ENCODE data around the gene C1QL4. TPM values are rescaled to one million over a fixed set of nuclear protein-coding genes. Genes with fewer than 3 reads are reported as not detected.

Gene C1QL4
- total and polyA plus RNA-seq, 2 of the 8 experiments (the other 6 are each of a cell fraction or from before 2014, with no cell fraction given) = 0.28 to 0.63 TPM

- Histone ChIP-seq H3K36me3 (ENCODE audit: control insufficient read depth in 2 of 4, insufficient read depth in 4 of 4, low read length in 3 of 4) (no peaks in the 10 kb centered on the region; a peak in 1 of 8 replicates), H2BK12ac (ENCODE audit: low read depth, low read length) (no peak overlapping the region), H3K18ac (ENCODE audit: extremely low read depth, low read length) (no peak overlapping the region), H2BK120ac (replicated peaks; ENCODE audit: low read depth, low read length) (no peak overlapping the region), H3K79me1 (ENCODE audit: low read depth, low read length) (no peaks in the 10 kb centered on the region), H3K9ac (replicated peaks in 1 of 4; ENCODE audit: extremely low read depth in 1 of 4, low read depth in 3 of 4, low read length in 3 of 4) (no peak overlapping the region), H3K27ac (ENCODE audit: low read depth, low read length) (no peak overlapping the region), H2AK5ac (ENCODE audit: low read depth, low read length) (no peak overlapping the region), H4K20me1 (replicated peaks in 1 of 2; ENCODE audit: control insufficient read depth in 1 of 2, insufficient read depth in 2 of 2, low read length in 2 of 2) (peaks cover 6 to 10% of the 10 kb centered on the region in 2 experiments), H3K56ac (replicated peaks; ENCODE audit: insufficient read length, low read depth, low read length) (no peak overlapping the region), H3K4ac (replicated peaks; ENCODE audit: insufficient read length, low read depth, low read length) (no peak overlapping the region), H2BK15ac (ENCODE audit: low read length) (0 out of 2 replicates have a peak overlapping the region, but pooled peaks have one; percentile 29), H4K8ac (ENCODE audit: extremely low read depth, insufficient read depth, low read length) (no peak overlapping the region; the same call in 1 of the 2 replicates), H4K91ac (replicated peaks; ENCODE audit: insufficient read length, low read length) (no peak overlapping the region), H3K4me3 (ENCODE audit: extremely low read depth in 1 of 4, insufficient read depth in 2 of 4, low read depth in 3 of 4, low read length in 4 of 4) (no peak overlapping the region), H3K23ac (ENCODE audit: insufficient read length) (no peak overlapping the region), H3K27me3 (replicated peaks in 1 of 4; ENCODE audit: control insufficient read depth in 3 of 4, extremely low read depth in 1 of 4, insufficient read depth in 3 of 4, low read length in 3 of 4) (peaks cover 36 to 56% (median 54%) of the 10 kb centered on the region in 4 experiments), H3K14ac (ENCODE audit: insufficient read length) (no peak overlapping the region), H3K9me3 (ENCODE audit: insufficient read depth in 2 of 2, low read depth in 1 of 2, low read length in 1 of 2) (no peaks in the 10 kb centered on the region), H3K4me1 (replicated peaks in 1 of 4; ENCODE audit: control insufficient read depth in 3 of 4, insufficient read depth in 4 of 4, low read length in 3 of 4) (peaks cover 0 to 15% (median 8%) of the 10 kb centered on the region in 4 experiments; a peak in 6 of 7 replicates), H2BK5ac (ENCODE audit: low read depth, low read length) (no peak overlapping the region), H4K5ac (ENCODE audit: insufficient read length, low read depth, low read length) (no peak overlapping the region), H3K79me2 (ENCODE audit: control insufficient read depth in 1 of 2, insufficient read depth in 2 of 2, low read length in 2 of 2) (no peaks in the 10 kb centered on the region), H3K23me2 (ENCODE audit: low read depth, low read length) (peaks cover 6% of the 10 kb centered on the region; the same call in 1 of the 2 replicates), H2BK20ac (ENCODE audit: low read length) (no peak overlapping the region), H3K4me2 (ENCODE audit: insufficient read depth in 1 of 2, low read depth in 2 of 2, low read length in 2 of 2) (no peak overlapping the region), H2AFZ (ENCODE audit: low read length) (no peak overlapping the region)
- FAIRE-seq (no peak), DNase-seq (ENCODE audit: low read depth in 1 of 2, low spot score in 2 of 2) (no peak)
- POLR2A ChIA-PET (ENCODE audit: partially characterized antibody) = interaction anchor here (1.2 to 1.5 kb wide), 2 partner anchors 18 to 205 kb away, joined by 3 to 5 read pairs; partner anchors contain the start of gene SPATS2
- CTCF ChIA-PET (ENCODE audit: partially characterized antibody) = interaction anchor here (0.5 to 26.7 kb wide), 10 partner anchors 9 to 204 kb away, joined by 3 to 538 read pairs (median 18); partner anchors contain the start of genes C1QL4 and PRPH
- 93% methylated on average over 11 of the region's 11 CpGs; no CpG with 5 or more reads in 1 of the 2 experiments for WGBS, 2 experiments (ENCODE audit: extremely low coverage in 1 of 2, insufficient coverage in 1 of 2, insufficient read length in 1 of 2, insufficient replicate concordance in 2 of 2, low coverage in 1 of 2, low lambda C conversion rate in 2 of 2, missing lambda C conversion rate in 1 of 2)
- TF ChIP-seq NANOG (IDR thresholded peaks at IDR 0.05; ENCODE audit: insufficient read depth, low read depth, low read length, poor library complexity, severe bottlenecking) (no peak), POLR2A (IDR thresholded peaks at IDR 0.05; ENCODE audit: control extremely low read depth in 1 of 2, low read depth in 2 of 2, low read length in 2 of 2) (no peak), ZNF274 (IDR thresholded peaks at IDR 0.05; ENCODE audit: borderline replicate concordance, extremely low read depth, low read length) (no peak), EZH2 (IDR thresholded peaks at IDR 0.05; ENCODE audit: low read depth, low read length, severe bottlenecking) (no peak), RAD21 (IDR thresholded peaks at IDR 0.05 in 1 of 2, conservative IDR thresholded peaks at IDR 0.05 in 1 of 2; ENCODE audit: low read depth in 2 of 2, low read length in 2 of 2) (no peak), RXRA (IDR thresholded peaks at IDR 0.05; ENCODE audit: insufficient read depth, low read depth, low read length) (no peak), E2F6 (IDR thresholded peaks at IDR 0.05) (no peak), HDAC6 (IDR thresholded peaks at IDR 0.05; ENCODE audit: low read depth, low read length) (no peak)
- TF ChIP-seq, protein P1, sequence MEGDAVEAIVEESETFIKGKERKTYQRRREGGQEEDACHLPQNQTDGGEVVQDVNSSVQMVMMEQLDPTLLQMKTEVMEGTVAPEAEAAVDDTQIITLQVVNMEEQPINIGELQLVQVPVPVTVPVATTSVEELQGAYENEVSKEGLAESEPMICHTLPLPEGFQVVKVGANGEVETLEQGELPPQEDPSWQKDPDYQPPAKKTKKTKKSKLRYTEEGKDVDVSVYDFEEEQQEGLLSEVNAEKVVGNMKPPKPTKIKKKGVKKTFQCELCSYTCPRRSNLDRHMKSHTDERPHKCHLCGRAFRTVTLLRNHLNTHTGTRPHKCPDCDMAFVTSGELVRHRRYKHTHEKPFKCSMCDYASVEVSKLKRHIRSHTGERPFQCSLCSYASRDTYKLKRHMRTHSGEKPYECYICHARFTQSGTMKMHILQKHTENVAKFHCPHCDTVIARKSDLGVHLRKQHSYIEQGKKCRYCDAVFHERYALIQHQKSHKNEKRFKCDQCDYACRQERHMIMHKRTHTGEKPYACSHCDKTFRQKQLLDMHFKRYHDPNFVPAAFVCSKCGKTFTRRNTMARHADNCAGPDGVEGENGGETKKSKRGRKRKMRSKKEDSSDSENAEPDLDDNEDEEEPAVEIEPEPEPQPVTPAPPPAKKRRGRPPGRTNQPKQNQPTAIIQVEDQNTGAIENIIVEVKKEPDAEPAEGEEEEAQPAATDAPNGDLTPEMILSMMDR (IDR thresholded peaks at IDR 0.05; ENCODE audit: control extremely low read depth in 1 of 3, insufficient read depth in 1 of 3, low read depth in 1 of 3, low read length in 3 of 3) = no peak
Measured at GRCh38 chr12:49349266-49349665, 12.3 kb upstream of the C1QL4 start.

All from H1 (cell line).